Occipital lobe (tissue), 2 donors: Measurements from ENCODE around the gene PAQR8. TPM values are rescaled to one million over a fixed set of nuclear protein-coding genes. Genes with fewer than 3 reads are reported as not detected.

Experiments used
- DNase-seq: peaks from one replicate; lab custom pipeline; 2025; lab: John Stamatoyannopoulos, UW
- total RNA-seq: library from RNA; depleted of rRNA; stranded (reverse); fragments of >200 nt; gene quantifications from one replicate; pipeline ENCODE4 v1.2.3, GENCODE V29; 2014

The PAQR8 gene
- 12.8 TPM for total RNA-seq

GRCh38 chr6:52361945-52362442 is at the start of gene PAQR8:
TSS of gene PAQR8 (plus strand) at chr6:52362151. CDS start at chr6:52403214, 41,063 bp downstream.
- DNase-seq = peak; percentile 57

- no peak for DNase-seq
Measured at GRCh38 chr6:52312461-52312860, 49.5 kb upstream of the PAQR8 start.

- no peak for DNase-seq
Measured at GRCh38 chr6:52314752-52315151, 47.2 kb upstream of the PAQR8 start.

- no peak for DNase-seq
Measured at GRCh38 chr6:52317211-52317610, 44.7 kb upstream of the PAQR8 start.

- DNase-seq = no peak
Measured at GRCh38 chr6:52317841-52318581, 43.9 kb upstream of the PAQR8 start.

- DNase-seq = no peak
Measured at GRCh38 chr6:52324189-52324588, 37.8 kb upstream of the PAQR8 start.

GRCh38 chr6:52325695-52326471 is 36.1 kb upstream of the PAQR8 start:
- DNase-seq = no peak

- DNase-seq = no peak
Measured at GRCh38 chr6:52326540-52327364, 35.2 kb upstream of the PAQR8 start.

- no peak for DNase-seq
Measured at GRCh38 chr6:52328303-52328662, 33.7 kb upstream of the PAQR8 start.

GRCh38 chr6:52328729-52329128 is 33.2 kb upstream of the PAQR8 start:
- no peak for DNase-seq

GRCh38 chr6:52330470-52330869 is 31.5 kb upstream of the PAQR8 start:
- no peak for DNase-seq

- no peak for DNase-seq
Measured at GRCh38 chr6:52331793-52332457, 30.0 kb upstream of the PAQR8 start.

- no peak for DNase-seq
Measured at GRCh38 chr6:52333840-52334200, 28.1 kb upstream of the PAQR8 start.

GRCh38 chr6:52335576-52335975 is 26.4 kb upstream of the PAQR8 start:
- no peak for DNase-seq

GRCh38 chr6:52336919-52337561 is 24.9 kb upstream of the PAQR8 start:
- DNase-seq = no peak

GRCh38 chr6:52337633-52338290 is 24.2 kb upstream of the PAQR8 start:
- peak; percentile 6 for DNase-seq

- DNase-seq = no peak
Measured at GRCh38 chr6:52340603-52340880, 21.4 kb upstream of the PAQR8 start.

GRCh38 chr6:52341561-52342260 is 20.2 kb upstream of the PAQR8 start:
- no peak for DNase-seq

- DNase-seq = no peak
Measured at GRCh38 chr6:52345311-52345710, 16.6 kb upstream of the PAQR8 start.

GRCh38 chr6:52346503-52346902 is 15.4 kb upstream of the PAQR8 start:
- no peak for DNase-seq
